HUES64 (cell line): ENCODE results near the gene RUVBL1.

Experiments
- H3K27ac ChIP-seq: 2 replicates; pipeline ENCODE4 v1.7.0; 2013; ENCODE audit warnings: low read depth, low read length, inconsistent platforms
- H3K27me3 ChIP-seq: 2 replicates; pipeline ENCODE4 v1.6.1; 2013; ENCODE audit warnings: mild to moderate bottlenecking, low read length; ENCODE audit not compliant: insufficient read depth
- H3K36me3 ChIP-seq: 2 replicates; pipeline ENCODE4 v1.6.1; 2013; ENCODE audit warnings: mild to moderate bottlenecking, low read length; ENCODE audit not compliant: insufficient read depth
- H3K4me1 ChIP-seq: 2 replicates; pipeline ENCODE4 v1.6.1; 2013; ENCODE audit warnings: mild to moderate bottlenecking, low read length, moderate library complexity; ENCODE audit not compliant: insufficient read depth
- H3K4me3 ChIP-seq: 2 replicates; pipeline ENCODE4 v1.5.1; 2013; ENCODE audit warnings: mild to moderate bottlenecking, low read length, moderate library complexity
- H3K9ac ChIP-seq: 2 replicates; pipeline ENCODE4 v1.6.1; 2013; ENCODE audit warnings: mild to moderate bottlenecking, low read depth, low read length
- H3K9me3 ChIP-seq: 2 replicates; pipeline ENCODE4 v1.6.1; 2013; ENCODE audit warnings: low read depth, low read length; ENCODE audit not compliant: insufficient read depth
- WGBS: fragments of 150-250, 120-280 bp; methylation state at CpG from one replicate; pipeline ENCODE4 v1.1.7; 2013; ENCODE audit warnings: missing lambda C conversion rate; 5-methylcytosine and 5-hydroxymethylcytosine counted together

The RUVBL1 gene

DNA sequence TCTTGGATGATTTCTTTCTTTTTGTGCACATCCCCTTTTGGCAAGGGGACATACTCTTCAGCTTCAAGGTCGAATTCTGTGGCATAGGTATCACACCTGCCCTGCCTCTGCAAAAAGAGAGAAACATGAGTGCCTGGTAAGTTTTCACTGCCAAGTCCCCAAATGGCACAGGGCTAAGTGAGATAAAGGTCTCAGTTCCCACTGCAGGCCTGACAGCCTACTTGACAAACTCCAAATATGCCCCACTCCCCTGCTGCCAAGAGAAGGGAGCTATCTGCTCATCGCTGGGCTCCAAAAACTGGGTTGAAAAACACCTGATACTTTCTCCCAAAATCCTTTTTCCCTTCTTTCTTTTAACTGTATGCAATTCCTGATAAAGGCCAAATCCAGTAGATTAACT lies 23.0 kb downstream of the RUVBL1 start:
- H3K4me1 ChIP-seq: peaks cover 31% of the 10 kb centered on the region
- no peaks in the 10 kb centered on the region for H3K27me3 ChIP-seq
- H3K27ac ChIP-seq: no peak overlapping the region
- H3K9ac ChIP-seq: no peak overlapping the region
- no peaks in the 10 kb centered on the region for H3K9me3 ChIP-seq
- 87% methylated on average over 2 of the region's 2 CpGs for WGBS
- H3K36me3 ChIP-seq: peaks cover 95% of the 10 kb centered on the region
- H3K4me3 ChIP-seq: no peak overlapping the region

DNA sequence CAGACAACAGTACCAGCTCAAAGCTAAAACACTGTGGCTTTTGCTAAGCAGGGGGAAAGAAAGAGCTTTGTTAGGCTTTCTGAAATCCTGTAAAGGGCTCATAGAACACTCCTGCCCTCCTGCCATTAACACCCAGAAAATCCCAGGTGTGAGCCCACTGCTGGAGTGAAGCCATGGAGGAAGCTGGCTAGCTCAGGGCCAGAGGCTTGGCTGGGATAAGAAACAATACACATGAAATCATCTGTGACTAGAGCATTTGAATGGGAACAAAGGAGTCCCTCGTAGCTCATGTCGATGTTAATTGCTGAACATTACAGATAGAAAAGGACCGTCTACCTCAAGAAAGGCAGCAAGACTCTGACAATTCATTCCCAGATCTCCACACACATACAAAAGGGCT lies 23.5 kb downstream of the RUVBL1 start:
- H3K36me3 ChIP-seq: peaks cover 95% of the 10 kb centered on the region
- H3K9ac ChIP-seq: no peak overlapping the region
- H3K4me1 ChIP-seq: peaks cover 35% of the 10 kb centered on the region
- no peak overlapping the region for H3K4me3 ChIP-seq
- WGBS: 76% methylated on average over 3 of the region's 3 CpGs
- H3K27ac ChIP-seq: no peak overlapping the region
- no peaks in the 10 kb centered on the region for H3K9me3 ChIP-seq
- H3K27me3 ChIP-seq: no peaks in the 10 kb centered on the region

DNA sequence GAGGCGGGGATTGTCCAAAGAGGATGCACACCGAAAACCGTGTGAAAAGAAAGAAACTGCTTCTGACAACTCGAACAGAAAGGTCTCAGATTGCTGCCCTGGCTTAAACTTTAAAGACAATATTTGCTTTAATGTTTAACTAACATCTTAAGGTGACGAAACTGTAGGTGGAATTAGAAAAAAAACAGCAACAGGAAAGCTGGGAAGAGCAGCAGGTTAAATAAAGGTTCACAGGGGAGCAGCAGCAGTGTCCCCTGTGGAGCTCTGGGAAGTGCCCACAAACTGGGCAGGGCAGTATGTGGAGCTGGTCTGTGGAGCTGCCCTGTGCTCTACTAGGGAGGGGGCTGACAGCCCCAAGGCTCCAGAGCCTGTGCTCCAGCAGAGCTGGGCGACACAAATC lies 25.4 kb downstream of the RUVBL1 start:
- 90% methylated on average over 6 of the region's 6 CpGs for WGBS
- peak overlapping the region; percentile 69; the same call in 1 of the 2 replicates for H3K27ac ChIP-seq
- no peaks in the 10 kb centered on the region for H3K27me3 ChIP-seq
- H3K9ac ChIP-seq: no peak overlapping the region
- no peaks in the 10 kb centered on the region for H3K9me3 ChIP-seq
- peaks cover 97% of the 10 kb centered on the region for H3K36me3 ChIP-seq
- peaks cover 42% of the 10 kb centered on the region for H3K4me1 ChIP-seq
- H3K4me3 ChIP-seq: no peak overlapping the region

DNA sequence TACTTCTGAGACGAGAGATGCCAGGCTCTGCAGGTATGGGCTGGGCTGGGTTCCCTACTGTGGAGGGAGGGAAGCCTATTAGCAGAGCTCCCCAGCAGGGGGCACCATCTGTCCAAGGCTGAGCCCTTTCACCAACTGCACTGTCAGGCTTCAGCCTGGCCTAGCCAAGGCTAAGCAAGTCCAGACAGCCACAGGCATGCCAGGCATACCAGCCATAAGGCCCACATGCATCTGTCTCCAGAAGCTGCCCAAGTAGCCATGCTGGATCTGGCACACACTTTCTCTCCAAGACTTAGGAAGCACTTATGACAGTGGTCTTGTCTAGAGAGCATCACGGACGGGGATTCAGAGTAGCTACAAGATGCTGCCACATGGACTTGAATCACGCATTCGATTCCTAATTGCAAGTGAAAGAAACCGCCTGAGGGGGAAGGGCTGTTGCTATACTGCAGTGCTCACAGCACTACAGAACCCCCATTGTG lies 28.3 kb downstream of the RUVBL1 start:
- Histone ChIP-seq H3K4me1 (peaks cover 42% of the 10 kb centered on the region), H3K9ac (no peak overlapping the region), H3K27ac (peak overlapping the region; percentile 56; the same call in 1 of the 2 replicates), H3K9me3 (no peaks in the 10 kb centered on the region), H3K4me3 (no peak overlapping the region), H3K36me3 (peaks cover 91% of the 10 kb centered on the region), H3K27me3 (no peaks in the 10 kb centered on the region)
- WGBS: 71% methylated on average over 6 of the region's 6 CpGs

DNA sequence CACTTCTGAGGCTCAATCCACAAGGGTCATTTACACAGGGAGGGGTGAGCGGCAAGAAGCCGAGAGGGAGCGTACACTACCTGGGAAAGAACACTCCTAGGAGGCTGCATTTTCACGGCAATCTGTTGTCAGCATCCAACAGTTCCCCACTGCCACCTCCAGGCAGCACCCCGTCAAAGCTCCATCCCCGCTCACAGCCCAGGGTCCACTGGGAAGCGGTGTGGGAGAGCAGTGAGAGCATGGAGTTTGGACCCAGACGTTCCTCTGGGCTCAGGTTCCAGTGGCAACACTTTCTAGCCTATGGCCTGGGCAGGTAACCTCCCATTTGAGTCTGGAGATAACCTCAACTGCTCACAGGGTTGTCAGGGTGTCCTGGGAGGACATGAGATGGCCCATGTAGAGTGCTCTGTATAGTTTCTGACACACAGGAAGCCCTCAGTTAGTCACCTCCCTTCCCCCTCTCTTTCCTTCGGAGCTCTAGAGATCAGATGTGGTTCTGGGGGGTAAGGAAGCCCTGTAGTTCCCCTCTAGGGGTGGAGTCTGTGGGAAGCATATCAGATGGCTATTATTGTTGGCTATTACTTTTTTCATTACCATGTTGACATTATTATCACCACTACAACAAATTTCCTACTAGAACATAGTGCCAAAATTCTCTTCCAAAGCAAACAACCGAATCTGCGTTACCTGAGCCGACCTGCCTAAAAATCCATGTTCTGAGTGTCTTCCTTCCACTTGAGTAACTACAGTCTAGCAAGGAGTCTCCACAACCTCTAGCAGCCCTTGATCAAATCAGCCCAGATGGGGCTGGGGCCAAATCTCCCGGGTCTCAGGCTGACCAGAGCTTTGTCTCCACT lies 29.1 kb downstream of the RUVBL1 start:
- peaks cover 38% of the 10 kb centered on the region for H3K4me1 ChIP-seq
- no peaks in the 10 kb centered on the region for H3K27me3 ChIP-seq
- H3K36me3 ChIP-seq: peaks cover 84% of the 10 kb centered on the region
- no peak overlapping the region for H3K27ac ChIP-seq
- H3K4me3 ChIP-seq: no peak overlapping the region
- no peak overlapping the region for H3K9ac ChIP-seq
- 91% methylated on average over 12 of the region's 13 CpGs for WGBS
- no peaks in the 10 kb centered on the region for H3K9me3 ChIP-seq

DNA sequence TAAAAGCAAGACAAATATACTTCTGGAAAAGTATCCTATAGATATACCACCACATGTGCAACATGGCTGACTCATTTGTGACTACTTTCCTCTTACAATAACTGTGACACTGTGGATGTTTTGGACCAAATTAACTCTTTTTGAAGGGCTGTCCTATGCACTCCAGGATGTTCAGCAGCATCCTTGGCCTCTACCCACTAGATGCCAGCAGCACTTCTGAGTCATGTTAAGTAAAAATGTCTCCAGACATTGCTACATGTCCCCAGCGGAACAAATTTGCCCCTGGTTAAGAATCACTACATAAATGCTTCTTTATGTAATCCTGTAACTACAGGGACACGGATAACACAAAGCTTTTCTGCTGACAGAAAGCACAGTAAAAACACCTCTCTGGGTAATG lies 32.0 kb downstream of the RUVBL1 start:
- Histone ChIP-seq H3K4me1 (peaks cover 18% of the 10 kb centered on the region), H3K36me3 (peaks cover 73% of the 10 kb centered on the region), H3K4me3 (no peak overlapping the region), H3K27me3 (no peaks in the 10 kb centered on the region), H3K9ac (no peak overlapping the region), H3K27ac (no peak overlapping the region), H3K9me3 (no peaks in the 10 kb centered on the region)
- WGBS: 98% methylated on average over 2 of the region's 2 CpGs

DNA sequence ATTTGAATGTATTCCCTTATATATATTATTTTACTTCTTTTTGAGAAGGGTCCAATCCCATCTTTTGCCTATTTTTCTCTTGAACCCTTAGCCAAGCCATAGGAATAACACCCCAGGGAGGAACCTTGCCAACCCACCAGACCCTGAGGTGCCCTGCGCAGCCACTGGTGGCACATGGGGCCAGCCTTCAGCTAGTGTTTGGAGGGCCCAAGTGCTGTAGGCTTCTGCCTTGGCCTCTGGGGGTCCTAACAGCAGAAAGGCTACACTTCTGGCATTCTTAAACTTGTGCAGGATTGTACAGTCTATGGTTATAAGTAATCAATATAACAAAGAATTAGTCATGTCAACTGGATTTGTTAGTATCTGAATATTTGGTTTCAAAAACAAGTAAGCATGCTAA lies 34.5 kb downstream of the RUVBL1 start:
- Histone ChIP-seq H3K4me3 (no peak overlapping the region), H3K9ac (no peak overlapping the region), H3K27ac (no peak overlapping the region), H3K36me3 (peaks cover 75% of the 10 kb centered on the region), H3K4me1 (no peaks in the 10 kb centered on the region), H3K27me3 (no peaks in the 10 kb centered on the region), H3K9me3 (no peaks in the 10 kb centered on the region)
- WGBS: 97% methylated on average over 1 of the region's 1 CpG

DNA sequence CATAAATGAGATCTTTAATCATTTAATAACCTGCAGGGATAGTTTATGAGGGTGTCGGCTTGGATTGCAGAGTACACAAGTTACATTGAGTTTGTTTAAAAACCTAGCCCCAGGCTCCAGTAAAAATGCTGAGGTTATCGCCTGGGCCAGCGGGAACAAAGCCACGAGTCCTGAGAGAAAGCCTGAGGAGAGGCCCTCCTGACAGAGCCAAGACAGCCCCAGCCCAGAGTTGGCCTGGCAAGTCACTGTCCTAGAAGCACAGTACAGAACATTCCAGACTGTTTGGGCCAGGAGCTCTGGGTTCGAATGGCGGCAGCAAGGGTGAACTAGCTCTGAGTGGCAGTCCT lies 39.0 kb downstream of the RUVBL1 start:
- Histone ChIP-seq H3K9ac (no peak overlapping the region), H3K36me3 (peaks cover 87% of the 10 kb centered on the region), H3K4me1 (no peaks in the 10 kb centered on the region), H3K27me3 (no peaks in the 10 kb centered on the region), H3K27ac (no peak overlapping the region), H3K4me3 (no peak overlapping the region), H3K9me3 (no peaks in the 10 kb centered on the region)
- 95% methylated on average over 6 of the region's 6 CpGs for WGBS

DNA sequence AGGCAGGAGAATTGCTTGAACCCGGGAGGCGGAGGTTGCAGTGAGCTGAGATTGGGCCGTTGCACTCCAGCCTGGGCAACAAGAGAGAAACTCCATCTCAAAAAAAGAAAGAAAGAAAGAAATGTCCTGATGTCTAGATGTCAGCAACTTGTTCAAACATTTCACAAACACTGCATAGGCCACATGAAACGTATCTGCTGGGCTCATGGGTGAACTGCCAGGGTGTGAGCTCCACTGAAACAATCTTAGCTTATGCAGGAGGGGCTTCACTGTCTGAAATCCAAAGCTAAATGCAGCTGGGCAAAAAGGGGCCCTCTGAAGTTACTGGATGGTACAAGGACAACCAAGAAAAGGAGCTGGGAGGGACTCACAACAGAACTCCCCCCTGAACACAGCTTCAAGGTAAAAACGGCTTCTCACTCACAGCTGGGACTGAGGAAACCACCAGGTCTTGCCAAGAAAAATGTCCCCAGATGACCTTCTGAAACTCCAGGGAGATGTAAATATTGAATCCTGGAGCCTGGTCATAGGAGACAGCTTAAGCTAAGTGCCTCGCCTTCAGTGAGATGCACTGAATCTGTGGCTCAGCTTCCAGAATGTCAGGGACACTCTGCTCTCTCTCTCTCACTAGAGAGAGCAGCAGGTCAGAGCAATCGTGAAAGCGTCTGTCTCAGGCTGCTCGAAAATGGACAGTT lies 39.5 kb downstream of the RUVBL1 start:
- Histone ChIP-seq H3K9me3 (no peaks in the 10 kb centered on the region), H3K36me3 (peaks cover 88% of the 10 kb centered on the region), H3K4me3 (no peak overlapping the region), H3K27ac (no peak overlapping the region), H3K4me1 (no peaks in the 10 kb centered on the region), H3K9ac (no peak overlapping the region), H3K27me3 (no peaks in the 10 kb centered on the region)
- WGBS: 96% methylated on average over 9 of the region's 9 CpGs

DNA sequence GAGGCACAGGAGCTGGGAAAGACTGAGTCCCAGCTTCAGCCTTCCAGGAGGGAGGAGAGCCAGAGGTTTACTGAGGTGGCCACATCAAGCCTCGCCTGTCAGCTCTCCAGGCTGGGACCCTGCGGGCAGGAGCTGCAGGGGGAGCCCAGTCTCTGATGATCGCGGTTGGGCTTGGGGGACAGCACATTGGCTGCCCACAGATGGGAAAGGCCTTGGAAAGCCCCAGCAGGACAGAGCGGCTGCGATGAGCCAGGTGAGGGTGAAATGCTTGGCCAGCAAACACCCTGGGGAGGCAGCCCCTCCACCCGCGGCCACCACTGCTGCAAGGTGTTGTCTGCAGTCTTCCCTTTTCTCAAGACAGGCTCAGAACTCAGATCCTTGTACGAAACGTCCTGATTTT lies 40.2 kb downstream of the RUVBL1 start:
- Histone ChIP-seq H3K4me1 (no peaks in the 10 kb centered on the region), H3K9me3 (no peaks in the 10 kb centered on the region), H3K27me3 (no peaks in the 10 kb centered on the region), H3K27ac (no peak overlapping the region), H3K4me3 (no peak overlapping the region), H3K36me3 (peaks cover 95% of the 10 kb centered on the region), H3K9ac (no peak overlapping the region)
- 84% methylated on average over 10 of the region's 10 CpGs for WGBS

DNA sequence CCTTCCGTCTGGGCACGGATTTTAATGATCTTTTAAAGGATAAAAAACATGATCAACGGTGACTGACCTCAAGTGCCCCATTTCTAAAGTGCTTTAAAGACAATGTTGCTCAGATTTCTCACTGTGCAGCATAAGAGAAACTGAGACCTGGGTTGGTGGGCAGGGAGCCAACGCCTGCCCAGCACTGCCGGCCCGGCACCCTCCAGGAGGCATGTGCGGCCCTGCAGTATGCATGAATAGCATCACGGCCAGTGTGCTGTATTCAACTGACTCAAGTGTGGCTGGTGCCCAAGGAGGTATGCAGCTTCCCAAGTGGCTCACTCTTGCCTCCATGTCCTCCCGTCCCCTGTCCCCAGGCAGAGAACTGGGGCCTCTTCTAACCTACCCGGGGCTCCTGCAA lies 41.1 kb downstream of the RUVBL1 start:
- H3K27me3 ChIP-seq: peaks cover 4% of the 10 kb centered on the region; the same call in 1 of the 2 replicates
- H3K9ac ChIP-seq: no peak overlapping the region
- H3K4me3 ChIP-seq: no peak overlapping the region
- no peaks in the 10 kb centered on the region for H3K4me1 ChIP-seq
- no peaks in the 10 kb centered on the region for H3K9me3 ChIP-seq
- WGBS: 96% methylated on average over 10 of the region's 10 CpGs
- H3K36me3 ChIP-seq: peaks cover 93% of the 10 kb centered on the region
- no peak overlapping the region for H3K27ac ChIP-seq
